ENCODE data around the gene ACADL. TPM values are rescaled to one million over a fixed set of nuclear protein-coding genes. Genes with fewer than 3 reads are reported as not detected.

ACADL gene
- total RNA-seq, 1 experiment from 2014 or later, result not detected

DNA sequence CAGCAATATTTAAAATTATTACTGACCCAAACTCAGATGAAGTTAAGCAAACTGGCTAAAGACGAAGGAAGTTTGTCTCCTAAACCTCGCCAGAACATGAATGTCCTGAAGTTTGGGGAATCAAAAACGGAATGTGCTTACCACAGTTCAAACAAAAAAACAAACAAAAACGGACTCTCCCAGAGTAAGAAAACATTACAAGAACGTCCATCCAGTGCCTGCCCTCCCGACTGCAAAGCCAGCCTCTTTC is 55.1 kb downstream of the ACADL start:
- no peak for DNase-seq (ENCODE audit: low spot score)

DNA sequence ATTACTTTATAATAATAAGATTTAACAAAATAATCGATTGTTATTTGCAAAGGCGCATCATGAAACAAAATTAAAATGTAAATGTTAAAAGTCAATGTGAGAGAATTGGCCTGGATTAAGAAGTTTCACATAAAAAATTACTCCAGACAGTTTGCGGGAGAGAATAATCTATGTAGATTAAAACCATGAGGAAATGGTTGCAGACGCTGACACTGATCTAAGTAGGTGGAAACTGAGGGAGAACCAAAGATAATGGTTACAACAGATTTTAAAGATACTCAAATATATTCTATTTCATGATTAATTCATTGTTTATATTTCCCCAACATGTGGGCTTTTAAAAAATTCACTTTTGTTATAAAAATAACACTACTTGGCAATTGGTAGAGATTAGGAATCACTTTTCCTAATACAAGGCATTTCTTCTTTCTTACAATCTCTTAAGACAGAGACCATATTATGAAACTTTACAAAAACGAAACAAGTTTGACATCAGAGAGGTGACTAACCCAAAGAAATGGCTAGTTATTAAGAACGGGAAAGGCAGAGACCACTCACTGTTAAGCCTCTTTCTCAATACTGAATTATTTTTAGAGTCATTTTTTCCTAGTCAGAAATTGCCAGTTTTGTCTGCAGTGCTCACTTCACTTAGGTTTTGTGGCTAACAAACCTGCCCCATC is 55.6 kb downstream of the ACADL start:
- peak; percentile 42 for DNase-seq (ENCODE audit: low spot score)

DNA sequence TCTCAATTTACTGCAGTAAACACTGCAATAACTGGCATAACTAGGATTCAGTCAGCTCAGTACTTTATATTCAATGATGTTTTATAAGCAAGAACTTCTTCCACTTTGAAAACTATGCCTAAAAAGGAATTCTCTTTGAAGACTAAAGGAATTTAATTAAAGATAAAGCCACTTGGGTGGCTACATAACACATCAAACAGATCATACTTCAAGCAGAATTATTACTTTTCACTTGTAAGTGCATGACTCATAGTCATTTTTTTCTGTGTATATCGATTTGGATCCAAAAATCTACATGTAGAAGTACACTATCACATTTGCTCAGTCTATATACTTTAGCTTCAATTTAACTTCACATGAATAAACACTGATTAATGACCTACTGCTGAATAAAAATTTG is 58.0 kb downstream of the ACADL start:
- peak; percentile 15 for DNase-seq (ENCODE audit: low spot score)

DNA sequence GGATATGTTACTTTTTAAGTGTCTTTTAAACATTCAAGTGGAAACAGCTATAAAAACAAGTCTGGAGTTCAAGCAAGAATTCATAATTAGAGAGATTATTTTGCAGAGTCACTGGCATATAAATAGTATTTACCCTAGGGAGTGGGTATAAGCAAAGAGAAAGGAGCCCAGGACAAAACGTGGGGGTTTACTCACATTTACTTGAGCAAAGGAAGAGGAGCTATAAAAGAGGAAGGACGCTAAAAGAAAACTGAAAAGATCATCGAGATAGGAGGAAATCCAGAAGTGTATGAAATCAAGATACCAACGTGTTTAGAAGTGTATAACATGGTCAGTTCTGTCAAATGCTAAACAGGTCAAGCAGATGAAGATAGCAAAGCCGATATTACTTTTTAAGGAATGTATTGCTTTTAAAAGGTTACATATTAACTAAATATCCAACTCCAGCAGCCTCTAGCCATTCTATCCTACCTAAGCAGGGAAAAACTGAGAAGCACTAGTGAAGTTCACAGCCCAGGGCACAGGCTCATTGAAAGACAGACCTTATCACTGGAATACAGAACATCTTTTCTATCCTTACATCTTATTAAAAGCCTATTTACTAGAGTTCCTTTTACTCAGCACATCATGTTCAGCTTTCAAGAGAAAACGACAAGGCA is 62.7 kb downstream of the ACADL start:
- no peak for DNase-seq (ENCODE audit: low spot score)

DNA sequence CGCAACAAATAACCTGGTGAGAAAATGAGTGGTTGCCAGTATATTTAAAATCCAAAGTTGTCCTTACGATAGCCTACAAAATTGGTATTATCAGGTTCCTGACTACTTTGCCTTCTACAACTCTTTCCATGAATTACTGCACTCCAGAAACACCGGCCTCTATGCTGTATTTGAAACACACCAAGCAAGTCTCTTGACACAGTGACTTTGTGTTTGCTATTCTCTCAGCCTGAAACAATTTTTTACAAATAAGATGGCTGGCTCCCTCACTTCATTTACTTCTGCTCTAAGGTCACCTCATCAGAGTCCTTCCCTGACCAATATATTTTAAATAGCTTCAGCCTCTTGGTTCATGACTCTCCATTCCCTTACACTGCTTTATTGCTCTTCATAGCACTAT is 66.2 kb downstream of the ACADL start:
- DNase-seq (ENCODE audit: low spot score), result no peak

DNA sequence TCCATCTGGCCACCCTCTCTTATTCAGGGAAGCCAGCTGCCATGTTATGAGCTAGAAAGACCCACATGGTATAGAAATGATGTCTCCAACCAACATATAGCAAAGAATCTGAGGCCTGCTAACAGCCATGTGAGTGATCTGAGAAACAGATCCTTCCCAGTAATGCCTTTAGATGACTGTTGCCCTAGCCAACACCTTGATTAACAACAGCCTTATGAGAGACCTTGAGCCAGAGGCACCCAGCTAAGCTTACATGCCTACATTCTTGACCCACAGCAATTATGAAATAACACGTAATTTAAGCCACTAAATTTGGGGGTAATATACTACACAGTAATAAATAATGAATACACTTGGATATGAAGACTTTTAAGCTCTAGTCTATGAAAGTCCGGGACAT is 67.0 kb downstream of the ACADL start:
- DNase-seq (ENCODE audit: low spot score), result no peak

DNA sequence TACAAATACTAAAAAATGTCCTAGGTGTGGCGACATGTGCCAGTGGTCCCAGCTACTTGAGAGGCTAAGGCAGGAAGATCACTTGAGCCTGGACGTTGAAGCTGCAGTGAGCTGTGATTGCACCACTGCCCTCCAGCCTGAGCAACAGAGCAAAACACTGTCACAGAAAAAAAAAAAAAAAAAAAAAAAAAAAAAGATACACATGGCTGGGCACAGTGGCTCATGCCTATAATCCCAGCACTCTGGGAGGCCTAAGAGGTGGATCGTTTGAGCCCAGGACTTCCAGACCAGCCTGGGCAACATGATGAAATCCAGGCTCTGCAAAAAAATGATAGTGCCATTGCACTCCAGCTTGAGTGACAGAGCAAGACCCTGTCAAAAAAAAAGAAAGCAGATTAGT is 67.7 kb downstream of the ACADL start:
- DNase-seq (ENCODE audit: low spot score), result no peak

DNA sequence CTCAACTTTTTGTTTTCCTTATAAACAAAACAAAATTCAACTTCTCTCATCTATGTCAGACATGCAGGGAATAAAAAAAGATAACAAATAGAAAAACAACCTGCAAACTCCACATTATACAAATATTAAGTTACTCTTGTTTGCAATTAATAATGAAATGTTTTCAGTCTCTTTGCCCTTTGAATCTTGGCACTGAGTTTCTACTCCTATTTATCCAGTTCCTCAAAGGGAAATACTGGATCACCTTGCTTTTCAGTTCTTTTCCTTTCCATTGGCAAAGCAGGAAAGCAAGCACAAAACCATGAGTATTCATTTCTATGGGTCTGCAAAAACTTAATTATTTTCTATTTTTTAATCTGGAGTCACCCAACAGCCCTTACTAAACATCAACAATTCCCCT is 77.6 kb downstream of the ACADL start:
- no peak for DNase-seq (ENCODE audit: low spot score)

Other genes starting within 250 kb of the ACADL start
- 129 and 165 TPM in 2 replicates for gene RPE, start 222.8 kb downstream of the ACADL start, total RNA-seq (2014; rRNA removed; shearing (Covaris generic))
- 12.9 and 18.6 TPM in 2 replicates for gene KANSL1L, start 54.0 kb downstream of the ACADL start, total RNA-seq (2014; rRNA removed; shearing (Covaris generic))
- 0.24 TPM in 1 of 2 replicates, not detected in the other for gene MYL1, start 89.7 kb upstream of the ACADL start, total RNA-seq (2014; rRNA removed; shearing (Covaris generic))

Data from A172 (cell line).